ENCODE measurements around the gene SLC10A7.

DNA sequence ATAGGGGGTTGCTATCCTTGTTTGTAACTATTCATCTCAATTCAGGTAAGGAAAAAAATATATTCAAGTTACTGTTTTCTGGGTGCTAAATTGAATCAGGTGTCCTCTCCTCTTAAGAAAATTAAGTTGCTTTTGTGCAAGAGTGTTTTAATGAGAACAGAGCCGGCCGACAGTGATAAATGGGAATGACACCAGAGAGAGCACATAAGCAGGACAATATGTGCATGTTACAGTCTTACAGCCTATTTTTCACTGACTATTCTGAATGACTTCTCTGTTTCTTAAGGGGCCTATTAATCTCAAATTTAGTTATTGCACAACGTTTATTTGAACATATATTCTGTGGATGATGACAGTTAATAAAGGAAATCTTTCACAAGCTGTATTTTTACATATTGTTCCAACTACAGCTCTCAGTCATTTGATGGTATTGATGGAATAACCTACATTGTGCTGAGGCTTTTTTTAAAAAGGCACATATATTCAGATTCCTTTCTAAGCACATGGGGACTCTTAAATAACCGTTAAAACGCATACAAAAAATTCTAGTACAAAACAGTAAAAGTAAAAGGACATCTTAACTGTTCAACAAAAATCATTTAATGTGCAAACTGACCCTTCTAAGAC lies 68.4 kb downstream of the SLC10A7 start:
- TF ChIP-seq, protein P1, sequence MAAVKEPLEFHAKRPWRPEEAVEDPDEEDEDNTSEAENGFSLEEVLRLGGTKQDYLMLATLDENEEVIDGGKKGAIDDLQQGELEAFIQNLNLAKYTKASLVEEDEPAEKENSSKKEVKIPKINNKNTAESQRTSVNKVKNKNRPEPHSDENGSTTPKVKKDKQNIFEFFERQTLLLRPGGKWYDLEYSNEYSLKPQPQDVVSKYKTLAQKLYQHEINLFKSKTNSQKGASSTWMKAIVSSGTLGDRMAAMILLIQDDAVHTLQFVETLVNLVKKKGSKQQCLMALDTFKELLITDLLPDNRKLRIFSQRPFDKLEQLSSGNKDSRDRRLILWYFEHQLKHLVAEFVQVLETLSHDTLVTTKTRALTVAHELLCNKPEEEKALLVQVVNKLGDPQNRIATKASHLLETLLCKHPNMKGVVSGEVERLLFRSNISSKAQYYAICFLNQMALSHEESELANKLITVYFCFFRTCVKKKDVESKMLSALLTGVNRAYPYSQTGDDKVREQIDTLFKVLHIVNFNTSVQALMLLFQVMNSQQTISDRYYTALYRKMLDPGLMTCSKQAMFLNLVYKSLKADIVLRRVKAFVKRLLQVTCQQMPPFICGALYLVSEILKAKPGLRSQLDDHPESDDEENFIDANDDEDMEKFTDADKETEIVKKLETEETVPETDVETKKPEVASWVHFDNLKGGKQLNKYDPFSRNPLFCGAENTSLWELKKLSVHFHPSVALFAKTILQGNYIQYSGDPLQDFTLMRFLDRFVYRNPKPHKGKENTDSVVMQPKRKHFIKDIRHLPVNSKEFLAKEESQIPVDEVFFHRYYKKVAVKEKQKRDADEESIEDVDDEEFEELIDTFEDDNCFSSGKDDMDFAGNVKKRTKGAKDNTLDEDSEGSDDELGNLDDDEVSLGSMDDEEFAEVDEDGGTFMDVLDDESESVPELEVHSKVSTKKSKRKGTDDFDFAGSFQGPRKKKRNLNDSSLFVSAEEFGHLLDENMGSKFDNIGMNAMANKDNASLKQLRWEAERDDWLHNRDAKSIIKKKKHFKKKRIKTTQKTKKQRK (IDR thresholded peaks at IDR 0.05; ENCODE audit: low read depth, low read length): no peak
- no peak for TF ChIP-seq ZNF24 (IDR thresholded peaks at IDR 0.05)
- no peak for TF ChIP-seq YBX1 (IDR thresholded peaks at IDR 0.05)
- TF ChIP-seq, protein P2, sequence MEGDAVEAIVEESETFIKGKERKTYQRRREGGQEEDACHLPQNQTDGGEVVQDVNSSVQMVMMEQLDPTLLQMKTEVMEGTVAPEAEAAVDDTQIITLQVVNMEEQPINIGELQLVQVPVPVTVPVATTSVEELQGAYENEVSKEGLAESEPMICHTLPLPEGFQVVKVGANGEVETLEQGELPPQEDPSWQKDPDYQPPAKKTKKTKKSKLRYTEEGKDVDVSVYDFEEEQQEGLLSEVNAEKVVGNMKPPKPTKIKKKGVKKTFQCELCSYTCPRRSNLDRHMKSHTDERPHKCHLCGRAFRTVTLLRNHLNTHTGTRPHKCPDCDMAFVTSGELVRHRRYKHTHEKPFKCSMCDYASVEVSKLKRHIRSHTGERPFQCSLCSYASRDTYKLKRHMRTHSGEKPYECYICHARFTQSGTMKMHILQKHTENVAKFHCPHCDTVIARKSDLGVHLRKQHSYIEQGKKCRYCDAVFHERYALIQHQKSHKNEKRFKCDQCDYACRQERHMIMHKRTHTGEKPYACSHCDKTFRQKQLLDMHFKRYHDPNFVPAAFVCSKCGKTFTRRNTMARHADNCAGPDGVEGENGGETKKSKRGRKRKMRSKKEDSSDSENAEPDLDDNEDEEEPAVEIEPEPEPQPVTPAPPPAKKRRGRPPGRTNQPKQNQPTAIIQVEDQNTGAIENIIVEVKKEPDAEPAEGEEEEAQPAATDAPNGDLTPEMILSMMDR (IDR thresholded peaks at IDR 0.05 in 2 of 3, conservative IDR thresholded peaks at IDR 0.05 in 1 of 3; ENCODE audit: control insufficient read depth in 2 of 3, extremely low read depth in 1 of 3, insufficient read depth in 1 of 3, low read depth in 3 of 3, low read length in 3 of 3): no peak
- no peak for TF ChIP-seq NFIC (IDR thresholded peaks at IDR 0.05; ENCODE audit: low read depth, low read length)
- TF ChIP-seq, protein P3, sequence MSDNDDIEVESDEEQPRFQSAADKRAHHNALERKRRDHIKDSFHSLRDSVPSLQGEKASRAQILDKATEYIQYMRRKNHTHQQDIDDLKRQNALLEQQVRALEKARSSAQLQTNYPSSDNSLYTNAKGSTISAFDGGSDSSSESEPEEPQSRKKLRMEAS (IDR thresholded peaks at IDR 0.05; ENCODE audit: low read depth, low read length): no peak
- TF ChIP-seq SMC3 (IDR thresholded peaks at IDR 0.05; ENCODE audit: borderline replicate concordance, low read length): no peak
- no peak for TF ChIP-seq POLR2A (IDR thresholded peaks at IDR 0.05; ENCODE audit: low read depth, low read length)
- TF ChIP-seq TCF7 (IDR thresholded peaks at IDR 0.05; ENCODE audit: borderline replicate concordance): no peak
- TF ChIP-seq RAD21 (IDR thresholded peaks at IDR 0.05; ENCODE audit: insufficient read depth, low read depth, low read length): no peak
